ENCODE measurements around the gene SBF2.
A peak's percentile ranks its signal among the peaks of the same experiment; 100 is the strongest.

Gene SBF2

GRCh38 chr11:9739123-9739900 is 554.7 kb downstream of the SBF2 start:
- peak; percentile 89 for TF ChIP-seq SPI1 (IDR thresholded peaks at IDR 0.05; ENCODE audit: borderline replicate concordance, low read depth)
- TF ChIP-seq POLR2AphosphoS5 (IDR thresholded peaks at IDR 0.05; ENCODE audit: low read depth) = no peak
- no peak overlapping the region for H3K27ac ChIP-seq (replicated peaks)
- H3K27me3 ChIP-seq (ENCODE audit: insufficient read depth, poor library complexity, severe bottlenecking) = no peaks in the 10 kb centered on the region
- DNase-seq (ENCODE audit: low read depth in 1 of 2, low spot score in 1 of 2) = no peak
- H3K4me3 ChIP-seq (replicated peaks; ENCODE audit: insufficient read depth, low read length) = no peak overlapping the region

DNA sequence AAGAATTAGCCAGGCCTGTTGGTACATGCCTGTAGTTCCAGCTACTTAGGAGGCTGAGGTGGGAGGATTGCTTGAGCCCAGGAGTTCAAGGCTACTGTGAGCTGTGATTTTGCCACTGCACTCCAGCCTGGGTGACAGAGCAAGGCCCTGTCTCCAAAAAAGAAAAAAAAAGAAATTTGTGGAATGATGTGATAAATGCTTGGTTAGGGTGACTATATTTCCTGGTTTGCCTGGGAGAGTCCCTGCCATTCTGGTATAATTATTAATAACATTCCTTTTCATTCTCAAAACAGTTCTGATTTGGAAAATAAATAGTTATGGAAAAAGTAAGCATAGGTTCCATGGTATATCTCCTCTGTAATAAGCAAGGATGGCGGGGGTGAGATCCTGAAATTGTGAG is 555.3 kb downstream of the SBF2 start:
- DNase-seq (ENCODE audit: low read depth in 1 of 2, low spot score in 1 of 2) = no peak
- H3K27me3 ChIP-seq (ENCODE audit: insufficient read depth, poor library complexity, severe bottlenecking) = no peaks in the 10 kb centered on the region
- no peak overlapping the region for H3K4me3 ChIP-seq (replicated peaks; ENCODE audit: insufficient read depth, low read length)
- TF ChIP-seq GABPA (IDR thresholded peaks at IDR 0.05; ENCODE audit: low read depth) (no peak), SPI1 (IDR thresholded peaks at IDR 0.05; ENCODE audit: borderline replicate concordance, low read depth) (no peak), CTCF (IDR thresholded peaks at IDR 0.05; ENCODE audit: insufficient read depth, low read length) (no peak), POLR2AphosphoS5 (IDR thresholded peaks at IDR 0.05; ENCODE audit: low read depth) (no peak)
- TF ChIP-seq, protein P1, sequence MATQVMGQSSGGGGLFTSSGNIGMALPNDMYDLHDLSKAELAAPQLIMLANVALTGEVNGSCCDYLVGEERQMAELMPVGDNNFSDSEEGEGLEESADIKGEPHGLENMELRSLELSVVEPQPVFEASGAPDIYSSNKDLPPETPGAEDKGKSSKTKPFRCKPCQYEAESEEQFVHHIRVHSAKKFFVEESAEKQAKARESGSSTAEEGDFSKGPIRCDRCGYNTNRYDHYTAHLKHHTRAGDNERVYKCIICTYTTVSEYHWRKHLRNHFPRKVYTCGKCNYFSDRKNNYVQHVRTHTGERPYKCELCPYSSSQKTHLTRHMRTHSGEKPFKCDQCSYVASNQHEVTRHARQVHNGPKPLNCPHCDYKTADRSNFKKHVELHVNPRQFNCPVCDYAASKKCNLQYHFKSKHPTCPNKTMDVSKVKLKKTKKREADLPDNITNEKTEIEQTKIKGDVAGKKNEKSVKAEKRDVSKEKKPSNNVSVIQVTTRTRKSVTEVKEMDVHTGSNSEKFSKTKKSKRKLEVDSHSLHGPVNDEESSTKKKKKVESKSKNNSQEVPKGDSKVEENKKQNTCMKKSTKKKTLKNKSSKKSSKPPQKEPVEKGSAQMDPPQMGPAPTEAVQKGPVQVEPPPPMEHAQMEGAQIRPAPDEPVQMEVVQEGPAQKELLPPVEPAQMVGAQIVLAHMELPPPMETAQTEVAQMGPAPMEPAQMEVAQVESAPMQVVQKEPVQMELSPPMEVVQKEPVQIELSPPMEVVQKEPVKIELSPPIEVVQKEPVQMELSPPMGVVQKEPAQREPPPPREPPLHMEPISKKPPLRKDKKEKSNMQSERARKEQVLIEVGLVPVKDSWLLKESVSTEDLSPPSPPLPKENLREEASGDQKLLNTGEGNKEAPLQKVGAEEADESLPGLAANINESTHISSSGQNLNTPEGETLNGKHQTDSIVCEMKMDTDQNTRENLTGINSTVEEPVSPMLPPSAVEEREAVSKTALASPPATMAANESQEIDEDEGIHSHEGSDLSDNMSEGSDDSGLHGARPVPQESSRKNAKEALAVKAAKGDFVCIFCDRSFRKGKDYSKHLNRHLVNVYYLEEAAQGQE (IDR thresholded peaks at IDR 0.05; ENCODE audit: insufficient replicate concordance, low read depth) = no peak
- H3K27ac ChIP-seq (replicated peaks) = no peak overlapping the region

DNA sequence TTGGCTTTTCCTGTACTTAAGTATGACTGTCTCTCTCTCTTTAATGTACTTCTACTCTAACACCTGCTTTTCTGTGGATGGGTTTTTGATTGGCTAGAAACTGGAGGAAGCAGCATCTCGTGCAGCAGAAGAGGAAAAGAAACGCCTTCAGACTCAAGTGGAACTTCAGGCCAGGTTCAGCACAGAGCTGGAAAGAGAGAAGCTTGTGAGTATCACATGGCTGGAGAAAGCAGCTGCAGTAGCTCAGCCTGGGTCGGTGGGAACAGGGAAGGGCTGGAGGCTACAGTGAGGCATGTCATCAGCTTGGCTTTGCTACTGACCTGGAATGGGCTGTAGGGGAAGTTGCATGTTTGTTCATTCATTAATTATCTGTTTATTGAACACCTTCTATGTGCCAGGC is 555.9 kb downstream of the SBF2 start:
- no peak overlapping the region for H3K27ac ChIP-seq (replicated peaks)
- DNase-seq (ENCODE audit: low read depth in 1 of 2, low spot score in 1 of 2) = peak in 1 of 2 experiments; percentile 44
- no peaks in the 10 kb centered on the region for H3K27me3 ChIP-seq (ENCODE audit: insufficient read depth, poor library complexity, severe bottlenecking)
- no peak overlapping the region for H3K4me3 ChIP-seq (replicated peaks; ENCODE audit: insufficient read depth, low read length)
- TF ChIP-seq GABPA (IDR thresholded peaks at IDR 0.05; ENCODE audit: low read depth) = no peak
- TF ChIP-seq, protein P1 (IDR thresholded peaks at IDR 0.05; ENCODE audit: insufficient replicate concordance, low read depth) = no peak
- no peak for TF ChIP-seq POLR2AphosphoS5 (IDR thresholded peaks at IDR 0.05; ENCODE audit: low read depth)
- TF ChIP-seq CTCF (IDR thresholded peaks at IDR 0.05; ENCODE audit: insufficient read depth, low read length) = no peak
- TF ChIP-seq SPI1 (IDR thresholded peaks at IDR 0.05; ENCODE audit: borderline replicate concordance, low read depth) = no peak

GRCh38 chr11:9736365-9736764 is 557.7 kb downstream of the SBF2 start:
- no peaks in the 10 kb centered on the region for H3K27me3 ChIP-seq (ENCODE audit: insufficient read depth, poor library complexity, severe bottlenecking)
- no peak overlapping the region for H3K27ac ChIP-seq (replicated peaks)
- TF ChIP-seq SPI1 (IDR thresholded peaks at IDR 0.05; ENCODE audit: borderline replicate concordance, low read depth) (no peak), POLR2AphosphoS5 (IDR thresholded peaks at IDR 0.05; ENCODE audit: low read depth) (no peak), GABPA (IDR thresholded peaks at IDR 0.05; ENCODE audit: low read depth) (no peak), CTCF (IDR thresholded peaks at IDR 0.05; ENCODE audit: insufficient read depth, low read length) (no peak)
- TF ChIP-seq, protein P1 (IDR thresholded peaks at IDR 0.05; ENCODE audit: insufficient replicate concordance, low read depth) = no peak
- no peak overlapping the region for H3K4me3 ChIP-seq (replicated peaks; ENCODE audit: insufficient read depth, low read length)
- no peak for DNase-seq (ENCODE audit: low read depth in 1 of 2, low spot score in 1 of 2)
